Breast epithelium (tissue), 4 donors: ENCODE measurements around the gene NCOR1. TPM values are rescaled to one million over a fixed set of nuclear protein-coding genes. Genes with fewer than 3 reads are reported as not detected.

Experiments used
- DNase-seq, 2 donors: peaks; one replicate each; pipeline ENCODE4 v3.0.0-alpha.2; 2019; ENCODE audit warnings: low spot score in 2 of 2
- H3K27ac ChIP-seq, 2 donors: fragments of 200-600 bp; sonication (generic) in 1 of 2; one replicate each; pipeline ENCODE4 v1.5.1; 2016 to 2019; ENCODE audit warnings: mild to moderate bottlenecking in 1 of 2
- H3K27me3 ChIP-seq, 2 donors: fragments of 200-600 bp; sonication (generic) in 1 of 2; one replicate each; pipeline versions ENCODE4 v1.5.1 to v1.6.0; 2017 to 2019; ENCODE audit warnings: control low read depth in 1 of 2, mild to moderate bottlenecking in 1 of 2
- H3K36me3 ChIP-seq: fragments of 200-600 bp; one replicate; pipeline ENCODE4 v1.5.1; 2019
- H3K4me1 ChIP-seq, 2 donors: fragments of 200-600 bp; sonication (generic); one replicate each; pipeline ENCODE4 v1.5.1; 2016 to 2019; ENCODE audit warnings: control low read depth in 1 of 2
- H3K4me3 ChIP-seq, 3 donors: fragments of 200-600 bp; sonication (generic); 1 replicate in 2 of 3; 2 replicates in 1 of 3; pipeline ENCODE4 v1.5.1; 2016 to 2019; ENCODE audit warnings: mild to moderate bottlenecking in 3 of 3, moderate library complexity in 2 of 3
- H3K9me3 ChIP-seq, 2 donors: fragments of 200-600 bp; sonication (generic) in 1 of 2; one replicate each; pipeline ENCODE4 v1.5.1; 2016 to 2019; ENCODE audit warnings: control low read depth in 1 of 2
- POLR2A ChIP-seq: fragments of 450-650 bp; IDR thresholded peaks from one replicate; pipeline ENCODE4 v1.6.1; 2016; ENCODE audit warnings: antibody characterized with exemption, mild to moderate bottlenecking, moderate library complexity
- POLR2AphosphoS5 ChIP-seq, 3 donors: sonication (generic); formaldehyde crosslinking; IDR thresholded peaks; one replicate each; pipeline ENCODE4 v1.6.1; 2017; ENCODE audit warnings: antibody characterized with exemption in 3 of 3
- intact Hi-C: fragments of 100-400 bp; cut with DNase I; formaldehyde crosslinking; loops from one replicate; pipeline ENCODE4 v1.15.1; 2023; ENCODE audit warnings: low total_unique reads
- total RNA-seq, 3 donors: library from RNA; depleted of rRNA; stranded (reverse); fragments of >200 nt; gene quantifications; one replicate each; pipeline ENCODE4 v1.1.0, GENCODE V29; 2016
- TF ChIP-seq, protein P1 (sequence below), 3 donors: fragments of 450-650 bp; IDR thresholded peaks; one replicate each; pipeline ENCODE4 v1.5.1; 2016 to 2017; ENCODE audit warnings: antibody characterized with exemption in 3 of 3, mild to moderate bottlenecking in 3 of 3, moderate library complexity in 3 of 3

NCOR1 gene
- total RNA-seq, 3 donors from 2014 or later: 118 to 229 (median 174) TPM

GRCh38 chr17:16247586-16247984 lies 32.3 kb upstream of the NCOR1 start:
- TF ChIP-seq, protein P1, sequence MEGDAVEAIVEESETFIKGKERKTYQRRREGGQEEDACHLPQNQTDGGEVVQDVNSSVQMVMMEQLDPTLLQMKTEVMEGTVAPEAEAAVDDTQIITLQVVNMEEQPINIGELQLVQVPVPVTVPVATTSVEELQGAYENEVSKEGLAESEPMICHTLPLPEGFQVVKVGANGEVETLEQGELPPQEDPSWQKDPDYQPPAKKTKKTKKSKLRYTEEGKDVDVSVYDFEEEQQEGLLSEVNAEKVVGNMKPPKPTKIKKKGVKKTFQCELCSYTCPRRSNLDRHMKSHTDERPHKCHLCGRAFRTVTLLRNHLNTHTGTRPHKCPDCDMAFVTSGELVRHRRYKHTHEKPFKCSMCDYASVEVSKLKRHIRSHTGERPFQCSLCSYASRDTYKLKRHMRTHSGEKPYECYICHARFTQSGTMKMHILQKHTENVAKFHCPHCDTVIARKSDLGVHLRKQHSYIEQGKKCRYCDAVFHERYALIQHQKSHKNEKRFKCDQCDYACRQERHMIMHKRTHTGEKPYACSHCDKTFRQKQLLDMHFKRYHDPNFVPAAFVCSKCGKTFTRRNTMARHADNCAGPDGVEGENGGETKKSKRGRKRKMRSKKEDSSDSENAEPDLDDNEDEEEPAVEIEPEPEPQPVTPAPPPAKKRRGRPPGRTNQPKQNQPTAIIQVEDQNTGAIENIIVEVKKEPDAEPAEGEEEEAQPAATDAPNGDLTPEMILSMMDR (IDR thresholded peaks at IDR 0.05): no peak
- TF ChIP-seq POLR2AphosphoS5 (IDR thresholded peaks at IDR 0.05): no peak
- TF ChIP-seq POLR2A: no peak
- DNase-seq: no peak
- Histone ChIP-seq H3K27ac (no peak overlapping the region), H3K4me1 (no peaks in the 10 kb centered on the region), H3K9me3 (no peaks in the 10 kb centered on the region), H3K27me3 (no peaks in the 10 kb centered on the region), H3K4me3 (no peak overlapping the region), H3K36me3 (no peaks in the 10 kb centered on the region)
- intact Hi-C loops: no loop called here

DNA sequence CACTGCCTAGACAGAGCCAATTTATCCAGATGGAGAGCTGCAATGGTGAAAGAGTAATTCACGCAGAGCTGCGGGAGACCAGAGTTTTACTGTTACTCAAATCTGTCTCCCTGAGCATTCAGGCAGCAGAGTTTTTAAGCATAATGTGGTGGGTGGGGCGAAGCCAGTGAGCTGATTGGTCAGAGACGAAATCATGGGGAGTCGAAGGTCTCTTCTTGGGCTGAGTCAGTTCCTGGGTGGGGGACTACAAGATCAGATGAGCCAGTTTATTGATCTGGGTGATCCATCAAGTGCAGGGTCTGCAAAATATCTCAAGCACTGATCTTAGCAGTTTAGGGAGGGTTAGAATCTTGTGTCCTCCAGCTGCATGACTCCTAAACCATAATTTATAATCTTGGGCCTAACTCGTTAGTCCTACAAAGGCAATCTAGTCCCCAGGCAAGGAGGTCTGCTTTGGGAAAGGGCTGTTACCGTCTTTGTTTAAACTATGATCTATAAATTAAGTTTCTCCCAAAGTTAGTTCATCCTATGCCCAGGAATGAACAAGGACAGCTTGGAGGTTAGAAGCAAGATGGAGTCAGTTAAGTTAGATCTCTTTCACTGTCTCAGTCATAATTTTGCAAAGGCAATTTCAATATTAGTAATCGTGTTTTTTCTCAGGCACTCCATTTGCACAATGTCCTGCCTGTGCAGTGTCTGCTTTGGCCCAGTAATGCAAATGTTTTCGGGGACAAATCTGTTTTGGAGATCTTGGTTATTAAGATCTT lies 28.6 kb upstream of the NCOR1 start:
- Histone ChIP-seq H3K36me3 (no peaks in the 10 kb centered on the region), H3K27me3 (no peaks in the 10 kb centered on the region), H3K4me3 (no peak overlapping the region), H3K27ac (no peak overlapping the region), H3K4me1 (no peaks in the 10 kb centered on the region), H3K9me3 (no peaks in the 10 kb centered on the region)
- intact Hi-C loops: no loop called here
- no peak for DNase-seq
- TF ChIP-seq POLR2A (no peak), POLR2AphosphoS5 (IDR thresholded peaks at IDR 0.05) (no peak)
- TF ChIP-seq, protein P1 (IDR thresholded peaks at IDR 0.05): no peak

GRCh38 chr17:16243385-16243784 lies 28.1 kb upstream of the NCOR1 start:
- no peaks in the 10 kb centered on the region for H3K9me3 ChIP-seq
- DNase-seq: no peak
- H3K4me1 ChIP-seq: no peaks in the 10 kb centered on the region
- no peaks in the 10 kb centered on the region for H3K36me3 ChIP-seq
- no peak overlapping the region for H3K4me3 ChIP-seq
- intact Hi-C loops: no loop called here
- TF ChIP-seq, protein P1 (IDR thresholded peaks at IDR 0.05): no peak
- TF ChIP-seq POLR2AphosphoS5 (IDR thresholded peaks at IDR 0.05) (no peak), POLR2A (no peak)
- H3K27ac ChIP-seq: no peak overlapping the region
- H3K27me3 ChIP-seq: no peaks in the 10 kb centered on the region

DNA sequence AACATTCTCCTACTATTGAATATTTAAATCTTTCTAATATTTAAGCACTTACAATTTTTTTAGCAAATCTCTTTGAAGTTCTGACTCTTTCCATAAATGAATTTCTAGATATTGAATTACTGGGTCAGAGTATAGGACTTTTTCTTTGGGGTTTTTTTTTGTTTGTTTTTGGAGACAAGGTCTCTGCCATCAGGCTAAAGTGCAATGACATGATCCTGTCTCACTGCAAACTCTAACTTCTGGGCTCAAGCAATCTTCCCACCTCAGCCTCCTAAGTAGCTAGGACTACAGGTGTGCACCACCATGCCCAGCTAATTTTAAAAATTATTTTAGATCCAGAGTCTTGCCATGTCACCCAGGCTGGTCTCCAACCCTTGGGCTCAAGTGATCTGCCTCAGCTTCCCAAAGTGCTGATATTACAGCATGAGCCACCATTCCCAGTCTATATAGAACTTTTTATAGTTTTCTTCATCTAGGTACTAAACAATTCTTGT lies 26.6 kb upstream of the NCOR1 start:
- TF ChIP-seq POLR2AphosphoS5 (IDR thresholded peaks at IDR 0.05) (no peak), POLR2A (no peak)
- TF ChIP-seq, protein P1 (IDR thresholded peaks at IDR 0.05): no peak
- Histone ChIP-seq H3K27ac (no peak overlapping the region), H3K4me3 (no peak overlapping the region), H3K36me3 (no peaks in the 10 kb centered on the region), H3K9me3 (no peaks in the 10 kb centered on the region), H3K4me1 (no peaks in the 10 kb centered on the region), H3K27me3 (no peaks in the 10 kb centered on the region)
- no peak for DNase-seq
- intact Hi-C loops: no loop called here

- DNase-seq: no peak
- Histone ChIP-seq H3K4me1 (no peaks in the 10 kb centered on the region), H3K4me3 (no peak overlapping the region), H3K9me3 (no peaks in the 10 kb centered on the region), H3K27me3 (no peaks in the 10 kb centered on the region), H3K36me3 (no peaks in the 10 kb centered on the region), H3K27ac (no peak overlapping the region)
- TF ChIP-seq POLR2A (no peak), POLR2AphosphoS5 (IDR thresholded peaks at IDR 0.05) (no peak)
- TF ChIP-seq, protein P1 (IDR thresholded peaks at IDR 0.05): no peak
- intact Hi-C loops: no loop called here
These were observed 24.6 kb upstream of the NCOR1 start for GRCh38 chr17:16239931-16240330.
